Epidermal melanocyte (primary cell): ENCODE results near the gene LRRC46.

Experiments used
- DNase-seq: peaks from one replicate; pipeline ENCODE4 v3.0.0; 2011; ENCODE audit warnings: low spot score; ENCODE audit not compliant: insufficient read length

The LRRC46 gene

DNA sequence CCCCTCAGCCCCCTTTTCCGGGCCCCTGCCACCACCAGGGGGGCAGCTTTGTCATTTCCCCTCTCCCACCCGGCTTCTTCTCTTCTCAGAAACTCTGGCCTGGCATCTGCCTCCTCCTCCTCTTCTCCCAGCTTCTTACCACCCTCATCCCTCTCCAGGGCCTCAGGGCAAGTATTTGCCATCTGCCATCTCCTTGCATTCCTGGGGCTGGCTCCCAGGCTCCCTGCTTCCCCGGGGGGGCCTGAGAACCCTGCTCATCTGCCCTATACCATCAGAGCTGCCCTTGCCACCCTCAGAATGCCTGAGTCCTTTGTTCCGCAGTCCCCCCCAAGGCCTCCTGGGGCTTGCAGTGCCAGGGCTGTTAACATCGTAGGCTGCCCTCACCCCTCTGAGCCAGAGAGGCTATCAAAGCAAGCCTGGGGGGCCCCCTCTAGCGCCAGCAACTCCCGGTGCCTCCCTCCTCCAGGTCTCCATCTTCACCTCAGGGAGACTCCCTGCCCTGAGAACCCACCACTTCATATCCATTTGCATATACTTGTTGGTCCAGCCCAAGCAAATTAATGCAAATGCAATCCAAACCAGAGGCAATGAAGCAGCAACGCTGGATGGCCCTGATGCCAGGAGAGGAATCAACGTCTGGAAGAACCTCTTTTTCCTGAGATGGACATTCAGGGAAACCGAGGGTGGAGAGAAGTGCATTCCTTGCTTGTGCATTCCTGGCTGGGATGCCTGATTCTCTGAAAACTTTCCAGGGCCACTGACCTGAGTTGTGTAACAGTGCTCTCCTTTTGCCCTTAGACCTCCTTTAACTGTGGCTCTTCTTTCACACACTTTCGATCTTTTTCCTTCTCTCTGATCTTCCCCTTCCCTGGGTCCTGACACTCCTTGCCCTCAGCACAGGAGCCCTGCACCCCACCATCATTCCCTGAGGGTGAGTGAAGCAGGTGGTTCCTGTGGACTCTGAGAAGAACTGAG is 43.8 kb downstream of the LRRC46 start:
- DNase-seq = no peak

DNA sequence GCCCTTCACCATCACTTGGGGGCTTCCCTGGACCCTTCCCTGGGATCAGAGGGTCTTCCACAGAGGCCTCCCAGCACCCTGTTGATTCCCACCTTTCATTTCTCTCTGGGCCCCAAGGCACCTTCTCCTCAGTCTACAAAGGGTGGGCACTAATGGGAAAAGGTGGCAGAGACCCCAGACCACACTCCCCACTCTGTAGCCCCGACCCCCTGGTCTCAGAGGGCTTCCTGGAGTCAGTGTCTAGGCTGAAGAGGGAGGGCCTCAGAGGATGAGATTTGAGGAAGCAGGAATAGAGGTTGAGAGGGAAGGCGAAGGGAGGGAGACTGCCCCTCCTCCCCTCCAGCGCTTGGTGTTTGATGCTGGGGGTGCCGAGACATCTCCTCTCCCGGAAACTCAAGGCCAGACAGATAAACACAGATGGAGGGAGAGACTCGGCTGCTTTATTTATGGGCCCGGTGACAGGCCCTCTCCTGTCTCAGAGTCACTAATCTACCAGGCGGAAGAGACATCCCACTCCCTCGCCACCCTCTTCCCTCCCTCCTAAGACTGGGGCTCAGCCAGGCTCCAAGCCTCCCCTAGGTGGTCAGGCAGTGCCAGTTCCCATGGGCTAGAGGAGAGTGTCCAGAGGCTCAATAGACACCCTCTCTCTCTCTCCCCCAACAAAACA is 46.0 kb downstream of the LRRC46 start:
- no peak for DNase-seq

DNA sequence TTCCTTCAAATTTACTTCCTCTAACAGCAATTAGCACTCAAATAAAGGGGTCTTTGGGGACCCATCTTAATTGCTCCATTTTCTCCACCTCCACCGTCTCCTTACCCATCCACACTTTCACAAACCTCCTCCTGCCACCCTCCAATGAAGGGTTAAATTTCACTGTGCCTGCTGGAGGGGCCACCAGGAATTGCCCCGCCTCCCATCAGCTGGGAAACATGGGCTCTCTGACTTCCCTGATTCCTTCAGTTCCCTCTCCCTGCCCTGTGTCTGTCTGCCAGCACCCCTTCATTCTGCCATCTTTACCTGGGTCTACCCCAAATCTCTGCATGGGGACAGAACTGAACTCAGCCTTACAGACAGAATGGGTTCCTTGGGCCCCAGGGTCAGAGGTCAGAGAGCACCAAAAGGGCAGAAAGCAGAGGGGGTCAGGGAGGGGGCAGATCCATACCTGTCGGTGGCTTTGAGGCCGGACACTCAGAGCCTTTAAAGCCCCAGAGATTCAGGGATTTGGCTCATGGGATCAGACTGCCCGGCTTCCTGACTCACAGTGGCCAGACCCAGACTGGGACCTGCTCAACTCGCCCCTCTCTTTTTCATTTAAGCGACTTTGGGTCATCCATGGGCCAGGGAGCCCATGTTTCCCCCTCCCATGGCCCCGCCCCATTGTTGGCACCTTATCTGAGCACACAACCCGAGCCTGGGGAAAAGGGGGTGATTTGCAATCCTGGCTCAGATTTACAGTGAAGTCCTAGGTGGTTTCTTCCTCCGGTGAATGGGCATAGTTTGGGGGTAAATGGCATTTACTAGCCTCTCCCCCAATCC is 46.9 kb downstream of the LRRC46 start:
- no peak for DNase-seq

DNA sequence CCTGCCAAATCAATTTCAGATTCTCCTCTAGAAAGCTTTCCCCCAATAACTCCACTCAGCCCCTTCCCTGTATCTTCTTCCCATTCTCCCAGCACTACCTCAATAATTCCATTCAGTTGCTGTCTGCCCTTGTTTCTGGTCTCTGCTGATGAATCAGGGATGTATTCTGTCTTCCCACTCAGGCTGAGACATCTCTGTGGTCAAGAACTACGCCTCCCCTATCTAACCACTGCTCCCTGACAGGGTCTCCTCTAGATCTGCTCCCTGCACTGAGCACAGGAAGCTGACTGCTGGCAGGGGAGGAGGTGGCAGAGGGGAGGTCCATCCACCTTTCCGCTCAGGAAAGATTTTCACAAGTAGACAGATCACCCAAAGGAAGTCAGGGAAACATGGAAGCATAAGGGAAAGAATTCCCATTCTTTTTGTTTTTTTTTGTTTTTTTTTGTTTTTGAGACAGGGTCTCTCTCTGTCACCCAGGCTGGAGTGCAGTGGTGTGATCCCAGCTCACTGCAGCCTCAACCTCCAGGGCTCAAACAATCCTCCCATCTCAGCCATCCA is 47.6 kb downstream of the LRRC46 start:
- no peak for DNase-seq

DNA sequence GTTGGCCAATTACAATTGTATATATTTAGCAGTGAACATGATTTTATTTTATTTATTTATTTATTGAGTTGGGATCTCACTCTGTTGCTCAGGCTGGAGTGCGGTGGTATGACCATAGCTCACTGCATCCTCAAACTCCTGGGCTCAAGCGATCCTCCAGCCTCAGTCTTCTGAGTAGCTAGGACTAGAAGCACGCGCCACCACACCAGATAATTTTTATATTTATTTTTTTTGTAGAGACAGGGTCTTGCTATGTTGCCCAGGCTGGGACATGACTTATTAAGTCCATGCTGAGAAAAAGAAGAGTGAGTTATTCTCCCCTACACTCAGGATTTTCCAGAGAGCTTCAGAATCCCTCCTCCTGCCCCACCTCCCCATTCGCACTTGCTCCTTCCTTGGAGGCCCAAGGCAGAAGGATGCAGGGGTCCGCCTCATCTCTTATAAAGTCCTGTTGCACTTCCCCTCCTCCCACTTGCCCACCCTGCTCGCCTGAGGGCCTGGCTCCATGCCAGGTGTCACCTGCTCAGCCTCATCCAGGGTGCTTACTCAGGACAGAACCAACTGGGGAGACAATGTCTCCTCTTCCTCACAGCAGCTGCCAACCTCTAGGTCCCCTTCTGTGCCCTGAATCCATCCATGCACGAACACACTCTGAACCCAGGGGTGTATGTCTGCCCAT is 48.4 kb downstream of the LRRC46 start:
- DNase-seq = no peak

DNA sequence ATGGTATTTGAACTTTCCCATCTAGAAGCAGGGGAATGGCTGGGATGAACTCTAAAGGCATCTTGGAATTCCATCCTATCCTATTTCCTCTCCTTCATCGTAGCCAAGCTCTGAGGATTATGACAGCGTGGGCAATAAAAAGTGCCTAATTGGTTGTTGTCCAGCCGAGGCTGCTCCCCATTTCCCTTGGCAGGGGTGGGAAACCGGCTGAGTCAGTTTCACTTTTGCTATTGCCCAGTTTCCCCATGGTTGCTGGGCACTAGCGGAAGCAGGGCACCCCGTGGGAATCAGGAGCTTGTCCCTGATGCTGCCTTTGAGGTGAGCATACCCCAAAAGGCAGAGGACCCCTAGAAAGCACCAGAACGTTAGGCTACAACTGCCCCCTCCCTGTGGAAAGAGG is 50.8 kb downstream of the LRRC46 start:
- no peak for DNase-seq

GRCh38 chr17:47882695-47883588 is 51.5 kb downstream of the LRRC46 start:
- DNase-seq = no peak

- no peak for DNase-seq
Observed at GRCh38 chr17:47883589-47884426, 52.3 kb downstream of the LRRC46 start.

GRCh38 chr17:47884427-47884740 is 52.9 kb downstream of the LRRC46 start:
- no peak for DNase-seq

DNA sequence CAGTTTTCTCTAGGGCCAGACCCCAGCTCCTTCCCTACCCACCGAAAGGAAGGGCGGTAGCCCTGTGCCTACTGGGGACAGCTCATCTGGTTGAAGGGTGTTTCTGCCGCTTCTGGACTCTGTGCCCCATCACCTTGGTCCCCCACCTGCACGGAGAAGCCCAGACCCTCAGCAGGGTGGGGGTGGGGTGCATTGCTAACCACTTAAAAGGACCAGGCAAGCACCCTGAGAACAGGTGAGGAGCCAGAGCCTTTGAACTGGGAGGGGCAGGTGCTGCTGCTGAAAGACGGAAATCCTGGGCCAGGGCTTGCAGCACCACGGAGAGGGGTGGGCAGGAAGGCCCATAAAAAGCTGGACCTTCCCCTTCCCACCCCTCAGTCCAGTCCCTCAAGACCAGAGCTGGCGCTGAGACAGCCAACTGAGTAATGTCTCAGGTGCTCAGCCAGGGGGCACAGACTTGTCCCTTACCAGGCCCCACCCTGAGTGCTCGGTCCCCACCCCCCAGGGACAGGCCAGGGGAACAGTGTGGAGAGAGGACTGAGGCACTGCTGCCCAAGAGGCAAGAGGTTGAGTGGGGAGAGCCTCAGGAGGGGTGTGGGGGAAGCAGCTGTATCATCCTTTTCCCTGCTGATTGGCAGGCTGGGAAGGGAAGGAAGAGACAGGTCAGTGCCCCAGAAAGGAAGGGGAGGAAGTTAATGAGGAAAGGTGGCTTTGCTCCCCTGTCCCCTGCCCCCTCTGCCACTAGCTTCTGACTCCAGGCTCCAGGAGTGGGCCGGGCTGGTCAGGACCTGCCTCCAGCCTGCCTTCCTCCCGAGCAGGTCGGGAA is 53.6 kb downstream of the LRRC46 start:
- no peak for DNase-seq
